Chondrocyte (in vitro differentiated cells): ENCODE results near the gene NTMT1. TPM values are rescaled to one million over a fixed set of nuclear protein-coding genes. Genes with fewer than 3 reads are reported as not detected.

ENCODE experiments used
- DNase-seq: peaks from one replicate; pipeline ENCODE4 v3.0.0; 2021; ENCODE audit warnings: mixed read lengths, low spot score
- H3K27ac Mint-ChIP-seq: one replicate; pipeline ENCODE4 v1.8.0; 2021; ENCODE audit warnings: mild to moderate bottlenecking, moderate library complexity, mixed read lengths; ENCODE audit not compliant: unreplicated experiment
- H3K27me3 Mint-ChIP-seq: 2 replicates; pipeline ENCODE4 v1.8.0; 2021; ENCODE audit warnings: low read depth, mixed read lengths
- H3K36me3 Mint-ChIP-seq: 2 replicates; pipeline ENCODE4 v1.8.0; 2021; ENCODE audit warnings: low read depth, mixed read lengths
- H3K4me1 Mint-ChIP-seq: 2 replicates; pipeline ENCODE4 v1.8.0; 2021; ENCODE audit warnings: low read depth, mild to moderate bottlenecking, mixed read lengths
- H3K4me3 Mint-ChIP-seq: one replicate; pipeline ENCODE4 v1.8.0; 2021; ENCODE audit warnings: mild to moderate bottlenecking, moderate library complexity, mixed read lengths; ENCODE audit not compliant: unreplicated experiment
- H3K9me3 Mint-ChIP-seq: 2 replicates; pipeline ENCODE4 v1.8.0; 2021; ENCODE audit warnings: low read depth, mixed read lengths
- CTCF ChIP-seq: fragments of 200-600 bp; sonication (generic); IDR thresholded peaks from 2 replicates; pipeline ENCODE4 v1.5.0; 2021; ENCODE audit warnings: antibody characterized with exemption, mild to moderate bottlenecking, moderate library complexity
- total RNA-seq: library from RNA; stranded (reverse); gene quantifications from 3 replicates; pipeline ENCODE4 v1.2.1, GENCODE V29; 2021

NTMT1 gene
- total RNA-seq, 1 donor from 2014 or later, result 37.4 TPM

GRCh38 chr9:129637673-129638439, 11.9 kb downstream of the NTMT1 start:
- TF ChIP-seq CTCF, result no peak
- Mint-ChIP-seq H3K4me3 (no peak overlapping the region), H3K9me3 (no peaks in the 10 kb centered on the region), H3K27ac (peak overlapping the region; percentile 51), H3K4me1 (peaks cover 25% of the 10 kb centered on the region), H3K36me3 (peaks cover 15% of the 10 kb centered on the region), H3K27me3 (no peaks in the 10 kb centered on the region)
- no peak for DNase-seq

- DNase-seq, result no peak
- no peak for TF ChIP-seq CTCF
- Mint-ChIP-seq H3K4me3 (no peak overlapping the region), H3K4me1 (peaks cover 25% of the 10 kb centered on the region), H3K9me3 (no peaks in the 10 kb centered on the region), H3K27me3 (no peaks in the 10 kb centered on the region), H3K27ac (no peak overlapping the region), H3K36me3 (peaks cover 15% of the 10 kb centered on the region)
Measured at GRCh38 chr9:129639034-129639630, 13.2 kb downstream of the NTMT1 start.

- DNase-seq, result no peak
- no peaks in the 10 kb centered on the region for H3K9me3 Mint-ChIP-seq
- peak overlapping the region; percentile 83 for H3K4me3 Mint-ChIP-seq
- peaks cover 14% of the 10 kb centered on the region for H3K36me3 Mint-ChIP-seq
- H3K4me1 Mint-ChIP-seq, result peaks cover 25% of the 10 kb centered on the region
- peak overlapping the region; percentile 65 for H3K27ac Mint-ChIP-seq
- TF ChIP-seq CTCF, result no peak
- no peaks in the 10 kb centered on the region for H3K27me3 Mint-ChIP-seq
Measured at GRCh38 chr9:129639756-129640085, 13.8 kb downstream of the NTMT1 start.

DNA sequence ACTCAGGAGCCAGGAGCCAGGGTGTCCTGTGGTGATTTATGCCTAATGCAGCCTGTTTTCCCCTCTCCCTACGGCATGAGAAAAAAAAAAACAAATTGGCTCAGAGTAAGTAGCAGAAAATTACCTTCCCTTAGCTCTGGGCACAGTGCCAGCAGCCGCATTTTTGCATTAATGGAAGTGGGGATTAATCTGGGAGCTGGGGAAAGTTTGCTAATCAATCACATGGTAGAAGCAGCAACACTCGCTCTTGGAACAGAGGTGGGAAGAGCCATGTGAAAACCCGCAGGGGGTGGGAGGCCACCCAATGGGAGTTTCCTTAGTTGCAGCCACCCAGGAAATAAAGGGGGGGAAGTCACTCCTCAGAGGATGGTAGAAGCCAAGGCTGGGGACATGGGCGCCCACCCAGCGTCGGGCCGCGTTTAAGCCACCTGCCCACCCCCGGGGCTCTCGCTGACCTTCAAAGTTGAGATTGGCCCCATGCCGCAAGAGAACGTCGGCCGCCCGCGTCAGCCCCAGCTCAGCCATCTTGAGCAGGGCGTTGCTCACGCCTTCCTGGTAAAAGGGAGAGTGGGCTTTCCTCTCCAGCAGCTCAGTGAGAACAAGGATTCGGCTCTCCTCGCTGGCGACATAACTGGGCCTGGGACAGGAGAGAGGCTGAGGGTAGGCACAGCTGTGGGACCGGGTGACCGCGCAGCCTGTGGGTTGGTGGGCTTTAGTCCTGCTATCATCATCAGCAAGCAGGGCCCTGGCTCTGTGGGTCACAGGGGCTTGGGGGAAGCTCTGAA, 14.3 kb downstream of the NTMT1 start:
- Mint-ChIP-seq H3K9me3 (no peaks in the 10 kb centered on the region), H3K4me1 (peaks cover 25% of the 10 kb centered on the region), H3K4me3 (peak overlapping the region; percentile 83), H3K27me3 (no peaks in the 10 kb centered on the region), H3K27ac (peak overlapping the region; percentile 65), H3K36me3 (peaks cover 9% of the 10 kb centered on the region)
- no peak for DNase-seq
- TF ChIP-seq CTCF, result no peak
